Anterior cingulate cortex (tissue), 58 donors: ENCODE results near the gene SRL.
"Not testable (repeated sequence)": the region's sequence is repeated elsewhere in the genome, so short reads cannot be mapped to it uniquely, and the experiment has no call there.

Experiments
- DNase-seq, 58 donors: peaks; one replicate each; lab custom pipeline; 2025; lab: John Stamatoyannopoulos, UW

Gene SRL

GRCh38 chr16:4231886-4232285 is 10.0 kb downstream of the SRL start:
- DNase-seq = no peak

GRCh38 chr16:4231367-4231766 is 10.5 kb downstream of the SRL start:
- no peak for DNase-seq

DNA sequence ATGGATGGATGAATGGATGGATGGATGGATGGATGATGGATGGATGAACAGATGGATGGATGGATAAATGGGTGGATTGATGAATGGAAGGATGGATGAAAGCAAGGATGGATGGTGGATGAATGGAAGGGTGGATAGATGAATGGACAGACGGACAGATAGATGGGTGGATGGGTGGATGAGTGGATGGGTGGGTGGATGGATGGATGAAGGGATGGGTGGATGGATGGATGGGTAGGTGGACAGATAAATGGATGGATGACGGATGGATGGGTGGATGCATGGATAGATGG is 14.9 kb downstream of the SRL start:
- DNase-seq = no peak

DNA sequence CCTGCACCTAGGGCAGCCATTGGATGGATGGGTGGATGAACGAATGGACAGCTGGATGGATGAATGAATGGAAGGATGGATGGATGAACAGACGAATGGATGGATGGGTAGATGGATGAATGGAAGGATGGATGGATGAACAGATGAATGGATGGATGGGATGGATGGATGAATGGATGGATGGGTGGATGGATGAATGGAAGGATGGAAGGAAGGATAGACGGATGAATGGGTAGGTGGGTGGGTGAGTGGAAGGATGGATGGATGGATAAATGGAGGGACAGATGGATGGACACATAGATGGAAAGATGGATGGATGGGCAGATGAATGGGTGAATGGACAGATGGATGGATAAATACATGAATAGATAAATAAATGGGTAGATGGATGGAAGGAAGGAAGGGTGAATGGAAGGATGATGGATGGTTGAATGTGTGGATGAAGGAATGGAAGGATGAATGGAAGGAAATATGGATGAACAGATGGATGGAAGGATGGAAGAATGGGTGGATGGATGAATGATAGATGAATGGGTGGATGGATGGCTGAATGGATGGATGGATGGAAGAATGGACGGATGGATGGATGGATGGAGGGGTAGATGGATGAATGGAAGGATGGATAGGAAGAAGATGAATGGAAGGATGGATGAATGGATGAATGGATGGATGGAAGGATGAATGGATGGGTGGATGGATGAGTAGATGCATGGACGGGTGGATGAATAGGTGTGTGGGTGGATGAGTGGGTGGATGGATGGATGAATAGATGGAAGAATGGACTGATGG is 15.4 kb downstream of the SRL start:
- no peak for DNase-seq

GRCh38 chr16:4225075-4225474 is 16.8 kb downstream of the SRL start:
- no peak for DNase-seq

GRCh38 chr16:4220358-4220757 is 21.5 kb downstream of the SRL start:
- DNase-seq = no peak

GRCh38 chr16:4218202-4218601 is 23.7 kb downstream of the SRL start:
- DNase-seq = no peak

DNA sequence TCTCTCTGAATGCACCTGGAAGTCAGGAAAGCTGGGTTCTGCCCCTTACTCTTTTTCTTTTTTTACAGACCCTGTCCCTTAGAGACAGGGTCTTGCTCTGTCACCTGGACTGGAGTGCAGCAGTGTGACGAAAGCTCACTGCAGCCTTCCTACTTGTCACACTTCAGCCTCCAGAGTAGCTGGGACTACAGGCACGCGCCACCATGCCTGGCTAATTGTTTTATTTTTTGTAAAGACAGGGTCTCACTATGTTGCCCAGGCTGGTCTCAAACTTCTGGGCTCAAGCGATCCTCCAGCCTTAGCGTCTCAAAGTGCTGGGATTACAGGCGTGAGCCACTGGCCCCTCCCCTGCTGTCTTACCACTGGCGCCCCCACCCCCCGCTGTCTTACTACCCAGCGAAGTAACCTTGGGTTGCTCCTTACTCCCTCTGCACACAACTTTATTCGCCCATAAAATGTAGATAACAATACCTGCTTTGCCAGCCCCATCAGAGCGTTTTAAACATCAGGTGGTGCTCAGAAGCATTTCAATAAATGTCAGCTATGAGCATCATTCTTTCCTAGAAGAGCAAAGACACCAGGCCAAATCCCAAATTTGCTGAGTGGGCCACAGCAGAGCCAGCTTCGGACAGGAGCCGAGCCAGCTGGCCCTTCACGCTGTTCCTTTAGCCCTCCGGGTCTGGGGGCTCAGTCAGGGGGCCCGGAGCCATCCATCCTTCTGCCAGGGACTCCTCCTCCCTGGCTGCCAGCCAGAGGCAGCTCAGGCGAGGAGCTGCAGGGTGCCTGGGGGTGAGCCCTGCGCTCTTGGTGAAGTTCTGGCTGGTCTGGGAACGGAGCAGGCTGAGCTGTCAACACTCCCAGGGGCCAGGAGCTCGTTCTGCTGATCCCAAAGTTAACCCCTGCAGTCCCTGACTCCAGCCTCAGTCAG is 24.4 kb downstream of the SRL start:
- DNase-seq = peak in 7 of 58 donors; percentile 0 to 19 (median 8)

DNA sequence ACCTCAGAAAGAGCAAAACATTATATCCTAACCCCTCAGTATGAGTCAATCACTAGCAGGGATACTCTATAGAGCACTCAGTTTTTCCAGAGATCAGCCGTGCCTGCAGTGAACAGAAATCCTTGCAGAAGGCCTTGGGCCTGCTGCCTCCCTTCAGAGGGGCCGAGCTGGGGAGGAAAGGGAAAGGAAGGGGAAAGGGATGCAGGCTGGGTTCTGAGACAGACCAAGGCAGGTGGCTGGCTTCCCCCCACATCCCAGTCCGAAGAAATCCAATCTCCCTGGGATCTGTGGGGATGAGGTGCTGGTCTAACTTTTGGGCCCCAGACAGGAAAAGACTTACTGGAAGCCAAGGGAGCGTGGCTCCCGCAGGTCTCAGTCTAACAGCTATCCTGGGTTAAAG is 25.3 kb downstream of the SRL start:
- DNase-seq = no peak

DNA sequence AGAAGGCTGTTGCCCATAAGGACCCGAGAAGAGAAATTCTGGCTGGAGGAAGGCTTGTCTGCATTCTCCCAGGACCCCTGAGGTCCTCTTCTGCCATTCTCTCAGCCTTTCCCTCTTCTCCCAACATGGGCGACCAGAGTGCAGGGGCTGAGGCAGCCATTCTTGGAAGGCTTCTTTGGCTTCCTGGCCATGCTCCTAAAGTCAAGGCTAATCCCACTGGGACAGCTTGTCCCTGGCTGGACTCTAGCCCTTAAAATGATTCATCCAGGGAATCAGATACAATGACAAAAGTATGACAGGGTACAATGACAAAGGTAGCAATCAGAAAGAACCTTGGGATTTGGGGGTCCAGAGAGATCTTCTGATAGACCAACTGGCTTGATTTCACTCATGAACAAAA is 26.8 kb downstream of the SRL start:
- DNase-seq = no peak

DNA sequence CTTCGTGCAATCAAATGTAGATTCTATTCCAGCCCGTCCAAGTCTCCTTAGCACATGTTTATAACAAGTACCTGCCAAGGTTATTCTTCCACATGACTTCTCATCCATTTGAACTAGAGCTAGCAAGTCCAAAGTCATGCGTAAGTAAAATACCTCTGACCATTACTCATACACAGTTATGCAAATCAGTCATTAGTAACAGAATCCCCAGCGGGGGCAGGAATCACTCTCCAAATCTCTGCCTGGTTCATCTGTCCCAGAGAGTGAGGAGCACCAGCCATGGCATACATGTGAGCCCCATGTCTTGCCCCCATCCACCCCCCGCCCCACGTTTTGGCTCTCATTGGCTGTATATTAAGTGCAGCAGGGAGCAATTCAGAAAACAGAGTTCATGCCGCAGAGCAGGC is 27.7 kb downstream of the SRL start:
- no peak for DNase-seq

- DNase-seq = no peak
Measured at GRCh38 chr16:4213737-4214136, 28.1 kb downstream of the SRL start.

- no peak for DNase-seq
Measured at GRCh38 chr16:4212934-4213296, 29.0 kb downstream of the SRL start.

DNA sequence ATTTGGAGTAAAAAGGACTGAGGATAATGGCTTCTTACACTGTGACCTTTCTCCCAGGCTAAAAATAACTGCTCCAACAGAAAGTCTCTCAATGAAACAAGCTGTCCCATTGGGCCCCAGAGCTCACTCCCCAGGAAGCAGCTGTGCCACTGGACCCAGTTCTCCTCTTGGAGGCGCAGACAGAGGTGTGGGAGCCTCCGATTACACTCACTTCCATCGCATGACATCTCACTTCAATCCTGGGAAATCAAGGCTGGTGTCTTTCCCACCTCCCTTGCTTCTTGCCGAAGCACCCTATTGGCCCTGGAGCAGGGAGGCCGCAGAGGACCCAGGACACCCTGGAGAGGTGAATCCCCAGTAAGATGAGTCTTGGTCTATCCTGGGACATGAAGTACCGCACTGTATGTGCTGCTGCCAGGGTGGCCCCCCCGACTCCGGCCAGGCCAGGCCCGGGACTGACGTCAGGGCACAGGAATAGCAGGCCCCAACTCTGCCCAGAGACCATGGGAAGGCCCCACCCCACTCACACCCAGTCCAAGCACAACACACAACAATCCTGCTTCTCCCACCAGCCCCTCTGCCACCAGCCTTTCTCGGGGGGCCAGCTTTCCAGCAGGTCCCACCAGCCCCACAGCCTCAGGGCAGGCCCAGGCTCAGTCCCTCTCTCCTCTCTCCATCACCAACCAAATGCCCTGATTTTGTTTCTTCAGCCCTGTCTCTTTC is 29.5 kb downstream of the SRL start:
- no peak for DNase-seq

- DNase-seq = not testable (repeated sequence)
Measured at GRCh38 chr16:4211445-4212210, 30.3 kb downstream of the SRL start.

- DNase-seq = no peak
Measured at GRCh38 chr16:4209666-4210065, 32.2 kb downstream of the SRL start.

DNA sequence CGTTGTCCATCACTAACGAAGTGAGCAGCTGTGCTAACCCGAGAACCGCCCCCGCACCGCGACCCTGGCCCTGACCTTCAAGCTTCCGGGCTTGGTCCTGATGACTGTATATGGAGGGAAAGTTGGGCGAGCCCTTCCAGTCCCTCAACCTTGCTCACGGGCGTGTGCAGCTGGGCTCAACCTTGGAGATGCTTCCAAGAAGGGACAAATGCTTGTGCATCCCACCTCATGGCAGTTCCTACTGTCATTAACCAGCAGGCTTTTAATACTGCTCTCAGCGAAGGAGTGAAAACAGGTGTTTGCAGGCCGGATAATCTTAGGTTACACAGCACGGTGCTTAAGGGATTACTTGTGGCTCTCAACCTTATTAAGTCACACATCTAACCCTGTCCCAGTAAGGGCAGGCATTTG is 33.5 kb downstream of the SRL start:
- DNase-seq = no peak

GRCh38 chr16:4207683-4208340 is 34.1 kb downstream of the SRL start:
- DNase-seq = no peak

- no peak for DNase-seq
Measured at GRCh38 chr16:4207229-4207628, 34.7 kb downstream of the SRL start.

DNA sequence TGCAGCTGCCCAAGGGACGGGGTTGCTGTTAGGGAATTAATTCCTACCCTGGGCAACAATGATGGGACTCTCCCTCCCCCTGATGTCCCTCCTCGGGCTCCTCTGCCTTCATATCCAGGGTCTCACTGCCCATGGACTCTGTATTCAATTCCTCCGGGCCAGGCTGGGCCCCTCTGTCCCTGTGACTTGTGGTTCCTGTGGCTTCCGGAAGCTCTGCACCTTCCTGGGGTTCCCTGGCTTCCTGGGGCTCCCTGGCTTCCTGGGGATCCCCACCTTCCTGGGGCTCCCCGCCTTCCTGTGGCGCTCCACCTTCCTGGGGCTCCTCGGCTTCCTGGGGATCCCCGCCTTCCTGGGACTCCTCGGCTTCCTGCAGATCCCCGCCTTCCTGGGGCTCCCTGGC is 35.2 kb downstream of the SRL start:
- no peak for DNase-seq
